HUES48 (cell line): ENCODE data around the gene SEMA3E.
"Not testable (repeated sequence)": the region's sequence is repeated elsewhere in the genome, so short reads cannot be mapped to it uniquely, and the experiment has no call there.

Experiments
- H3K27ac ChIP-seq: one replicate; pipeline ENCODE4 v1.7.0; 2013; ENCODE audit warnings: low read depth, low read length, inconsistent platforms
- H3K27me3 ChIP-seq: 2 replicates; pipeline ENCODE4 v1.6.1; 2013; ENCODE audit warnings: mild to moderate bottlenecking, low read length; ENCODE audit not compliant: control insufficient read depth, insufficient read depth
- H3K36me3 ChIP-seq: 2 replicates; pipeline ENCODE4 v1.6.1; 2013; ENCODE audit warnings: low read length; ENCODE audit not compliant: control insufficient read depth, insufficient read depth
- H3K4me1 ChIP-seq: 2 replicates; pipeline ENCODE4 v1.6.1; 2013; ENCODE audit warnings: mild to moderate bottlenecking, low read length; ENCODE audit not compliant: control insufficient read depth, insufficient read depth
- H3K4me3 ChIP-seq: 2 replicates; pipeline ENCODE4 v1.5.1; 2013; ENCODE audit warnings: mild to moderate bottlenecking, low read depth, low read length
- H3K9ac ChIP-seq: 2 replicates; pipeline ENCODE4 v1.6.1; 2013; ENCODE audit warnings: mild to moderate bottlenecking, low read depth, low read length, moderate library complexity
- H3K9me3 ChIP-seq: 2 replicates; pipeline ENCODE4 v1.6.1; 2013; ENCODE audit warnings: low read length; ENCODE audit not compliant: control insufficient read depth, insufficient read depth

The SEMA3E gene

GRCh38 chr7:83552556-83552955 lies 96.4 kb downstream of the SEMA3E start:
- H3K9me3 ChIP-seq, H3K27me3 ChIP-seq, H3K4me3 ChIP-seq, H3K27ac ChIP-seq, H3K9ac ChIP-seq, H3K36me3 ChIP-seq, H3K4me1 ChIP-seq: not testable (repeated sequence)

- Histone ChIP-seq H3K4me3 (no peak overlapping the region), H3K27ac (no peak overlapping the region), H3K27me3 (no peaks in the 10 kb centered on the region), H3K9ac (no peak overlapping the region), H3K36me3 (no peaks in the 10 kb centered on the region), H3K9me3 (no peaks in the 10 kb centered on the region), H3K4me1 (no peaks in the 10 kb centered on the region; the same call in 1 of the 2 replicates)
These were observed 98.8 kb downstream of the SEMA3E start for GRCh38 chr7:83550100-83550499.

GRCh38 chr7:83548250-83548649 lies 100.7 kb downstream of the SEMA3E start:
- Histone ChIP-seq H3K4me3 (no peak overlapping the region), H3K27ac (no peak overlapping the region), H3K9ac (no peak overlapping the region), H3K9me3 (no peaks in the 10 kb centered on the region), H3K36me3 (no peaks in the 10 kb centered on the region), H3K27me3 (no peaks in the 10 kb centered on the region), H3K4me1 (no peaks in the 10 kb centered on the region; the same call in 1 of the 2 replicates)

GRCh38 chr7:83547526-83547925 lies 101.4 kb downstream of the SEMA3E start:
- no peaks in the 10 kb centered on the region for H3K9me3 ChIP-seq
- H3K27me3 ChIP-seq = no peaks in the 10 kb centered on the region
- H3K27ac ChIP-seq = no peak overlapping the region
- no peak overlapping the region for H3K9ac ChIP-seq
- no peak overlapping the region for H3K4me3 ChIP-seq
- H3K36me3 ChIP-seq = no peaks in the 10 kb centered on the region
- no peaks in the 10 kb centered on the region; the same call in 1 of the 2 replicates for H3K4me1 ChIP-seq

- no peaks in the 10 kb centered on the region; the same call in 1 of the 2 replicates for H3K4me1 ChIP-seq
- no peaks in the 10 kb centered on the region for H3K9me3 ChIP-seq
- H3K9ac ChIP-seq = no peak overlapping the region
- no peak overlapping the region for H3K4me3 ChIP-seq
- H3K36me3 ChIP-seq = no peaks in the 10 kb centered on the region
- no peak overlapping the region for H3K27ac ChIP-seq
- H3K27me3 ChIP-seq = no peaks in the 10 kb centered on the region
These were observed 102.4 kb downstream of the SEMA3E start for GRCh38 chr7:83546586-83546985.

GRCh38 chr7:83541187-83541960 lies 107.6 kb downstream of the SEMA3E start:
- Histone ChIP-seq H3K4me3 (no peak overlapping the region), H3K27me3 (no peaks in the 10 kb centered on the region), H3K9ac (no peak overlapping the region), H3K9me3 (no peaks in the 10 kb centered on the region), H3K4me1 (no peaks in the 10 kb centered on the region; the same call in 1 of the 2 replicates), H3K36me3 (no peaks in the 10 kb centered on the region), H3K27ac (no peak overlapping the region)

GRCh38 chr7:83534488-83534887 lies 114.5 kb downstream of the SEMA3E start:
- Histone ChIP-seq H3K9ac (no peak overlapping the region), H3K4me3 (no peak overlapping the region), H3K4me1 (no peaks in the 10 kb centered on the region), H3K36me3 (no peaks in the 10 kb centered on the region), H3K27me3 (no peaks in the 10 kb centered on the region), H3K27ac (no peak overlapping the region), H3K9me3 (no peaks in the 10 kb centered on the region)

GRCh38 chr7:83532219-83532618 lies 116.7 kb downstream of the SEMA3E start:
- Histone ChIP-seq H3K27ac (no peak overlapping the region), H3K36me3 (no peaks in the 10 kb centered on the region), H3K9ac (no peak overlapping the region)

GRCh38 chr7:83531766-83532165 lies 117.2 kb downstream of the SEMA3E start:
- H3K4me1 ChIP-seq = no peaks in the 10 kb centered on the region
- H3K27me3 ChIP-seq = no peaks in the 10 kb centered on the region
- H3K4me3 ChIP-seq = no peak overlapping the region
- H3K27ac ChIP-seq = no peak overlapping the region
- no peaks in the 10 kb centered on the region for H3K9me3 ChIP-seq
- H3K36me3 ChIP-seq = no peaks in the 10 kb centered on the region
- H3K9ac ChIP-seq = no peak overlapping the region

More at GRCh38 chr7:83532219-83532618, 116.7 kb downstream of the SEMA3E start:
- no peaks in the 10 kb centered on the region for H3K9me3 ChIP-seq
- H3K27me3 ChIP-seq = no peaks in the 10 kb centered on the region
- H3K4me1 ChIP-seq = no peaks in the 10 kb centered on the region
- no peak overlapping the region for H3K4me3 ChIP-seq

- peaks cover 9% of the 10 kb centered on the region; the same call in 1 of the 2 replicates for H3K4me1 ChIP-seq
- H3K36me3 ChIP-seq = no peaks in the 10 kb centered on the region
- H3K27ac ChIP-seq = no peak overlapping the region
- H3K27me3 ChIP-seq = no peaks in the 10 kb centered on the region
- H3K9ac ChIP-seq = no peak overlapping the region
- H3K4me3 ChIP-seq = no peak overlapping the region
- H3K9me3 ChIP-seq = no peaks in the 10 kb centered on the region
These were observed 120.0 kb downstream of the SEMA3E start for GRCh38 chr7:83528925-83529423.

- Histone ChIP-seq H3K36me3 (no peaks in the 10 kb centered on the region), H3K9ac (no peak overlapping the region), H3K4me1 (peaks cover 9% of the 10 kb centered on the region; the same call in 1 of the 2 replicates), H3K9me3 (no peaks in the 10 kb centered on the region), H3K27me3 (no peaks in the 10 kb centered on the region), H3K4me3 (no peak overlapping the region), H3K27ac (no peak overlapping the region)
These were observed 124.5 kb downstream of the SEMA3E start for GRCh38 chr7:83524277-83525075.
